PC-9 (cell line): ENCODE results near the gene ARL3.

ENCODE experiments used
- EZH2 ChIP-seq: fragments of 200-600 bp; sonication (generic); IDR thresholded peaks from 2 replicates; pipeline ENCODE4 v1.8.0; 2017; ENCODE audit warnings: antibody characterized with exemption, low read depth
- TF ChIP-seq, protein P1 (sequence below): fragments of 200-600 bp; sonication (generic); conservative IDR thresholded peaks from 2 replicates; pipeline ENCODE4 v1.6.1; 2017; ENCODE audit warnings: mixed run types, antibody characterized with exemption, mild to moderate bottlenecking, moderate library complexity

DNA sequence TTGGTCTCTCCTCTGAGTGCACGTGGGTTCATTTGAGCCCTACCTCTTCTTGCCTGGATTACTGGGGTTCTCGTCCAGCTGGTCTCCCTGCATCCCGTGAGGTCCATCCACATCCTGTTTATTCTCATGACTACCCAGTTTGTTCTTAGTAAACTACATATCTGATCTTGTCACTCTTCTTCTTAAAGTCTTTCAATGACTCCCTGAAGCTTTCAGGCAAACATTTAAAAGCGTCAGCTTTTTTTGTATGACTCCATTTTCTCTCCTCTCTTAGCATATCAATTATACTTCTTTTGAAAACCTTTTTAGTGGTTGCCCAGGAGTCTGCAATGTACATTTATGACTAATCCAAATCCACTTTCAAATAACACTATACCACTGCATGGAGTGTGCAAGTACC is 7.8 kb upstream of the ARL3 start:
- TF ChIP-seq, protein P1, sequence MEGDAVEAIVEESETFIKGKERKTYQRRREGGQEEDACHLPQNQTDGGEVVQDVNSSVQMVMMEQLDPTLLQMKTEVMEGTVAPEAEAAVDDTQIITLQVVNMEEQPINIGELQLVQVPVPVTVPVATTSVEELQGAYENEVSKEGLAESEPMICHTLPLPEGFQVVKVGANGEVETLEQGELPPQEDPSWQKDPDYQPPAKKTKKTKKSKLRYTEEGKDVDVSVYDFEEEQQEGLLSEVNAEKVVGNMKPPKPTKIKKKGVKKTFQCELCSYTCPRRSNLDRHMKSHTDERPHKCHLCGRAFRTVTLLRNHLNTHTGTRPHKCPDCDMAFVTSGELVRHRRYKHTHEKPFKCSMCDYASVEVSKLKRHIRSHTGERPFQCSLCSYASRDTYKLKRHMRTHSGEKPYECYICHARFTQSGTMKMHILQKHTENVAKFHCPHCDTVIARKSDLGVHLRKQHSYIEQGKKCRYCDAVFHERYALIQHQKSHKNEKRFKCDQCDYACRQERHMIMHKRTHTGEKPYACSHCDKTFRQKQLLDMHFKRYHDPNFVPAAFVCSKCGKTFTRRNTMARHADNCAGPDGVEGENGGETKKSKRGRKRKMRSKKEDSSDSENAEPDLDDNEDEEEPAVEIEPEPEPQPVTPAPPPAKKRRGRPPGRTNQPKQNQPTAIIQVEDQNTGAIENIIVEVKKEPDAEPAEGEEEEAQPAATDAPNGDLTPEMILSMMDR: no peak
- TF ChIP-seq EZH2: no peak
